GM19023 (cell line): ENCODE measurements around the gene ANKRD66.
"Not testable (repeated sequence)": the region's sequence is repeated elsewhere in the genome, so short reads cannot be mapped to it uniquely, and the experiment has no call there.

Source experiments
- ATAC-seq: cut with Tn5 transposase; IDR thresholded peaks from one replicate; pipeline ENCODE4 v1.9.1; 2021; ENCODE audit warnings: mild to moderate bottlenecking, moderate library complexity; ENCODE audit not compliant: unreplicated experiment

Gene ANKRD66

GRCh38 chr6:46751658-46752057 lies 4.9 kb downstream of the ANKRD66 start:
- no peak for ATAC-seq

GRCh38 chr6:46755865-46756264 lies 9.1 kb downstream of the ANKRD66 start:
- ATAC-seq: no peak

DNA sequence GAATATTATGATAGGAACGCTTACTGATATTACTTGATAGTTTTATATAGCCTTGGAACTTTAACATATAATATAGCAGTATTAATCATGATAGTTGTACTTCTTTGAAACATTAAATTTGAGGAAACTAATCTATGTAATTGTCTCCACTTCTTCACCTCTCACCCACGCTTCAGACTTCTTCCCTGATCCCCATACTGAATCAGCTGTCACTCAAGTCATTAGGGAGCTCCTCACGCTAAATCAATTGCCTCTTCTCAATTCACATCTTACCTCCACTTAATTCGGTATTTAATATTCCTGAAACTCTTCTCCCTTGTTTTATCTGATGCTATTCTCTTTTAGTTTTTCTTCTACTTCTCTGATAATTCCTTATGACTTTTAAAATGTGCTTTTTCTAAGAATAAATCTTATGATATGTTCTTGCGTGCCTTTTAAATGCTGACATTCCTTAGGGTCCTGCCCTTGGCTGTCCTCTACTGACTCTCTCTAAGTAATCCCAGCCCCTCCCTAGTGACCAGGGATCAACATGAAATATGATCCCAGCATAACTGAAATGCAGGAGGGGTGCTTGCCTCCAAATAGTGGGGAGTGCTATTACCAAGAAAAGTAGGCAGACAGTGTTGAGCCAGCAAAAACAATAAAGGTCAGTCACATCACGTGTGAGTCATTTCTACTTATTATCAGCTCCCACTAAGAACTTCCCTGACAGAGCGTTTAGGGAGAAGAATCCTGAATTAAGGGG lies 9.9 kb downstream of the ANKRD66 start:
- ATAC-seq: no peak

DNA sequence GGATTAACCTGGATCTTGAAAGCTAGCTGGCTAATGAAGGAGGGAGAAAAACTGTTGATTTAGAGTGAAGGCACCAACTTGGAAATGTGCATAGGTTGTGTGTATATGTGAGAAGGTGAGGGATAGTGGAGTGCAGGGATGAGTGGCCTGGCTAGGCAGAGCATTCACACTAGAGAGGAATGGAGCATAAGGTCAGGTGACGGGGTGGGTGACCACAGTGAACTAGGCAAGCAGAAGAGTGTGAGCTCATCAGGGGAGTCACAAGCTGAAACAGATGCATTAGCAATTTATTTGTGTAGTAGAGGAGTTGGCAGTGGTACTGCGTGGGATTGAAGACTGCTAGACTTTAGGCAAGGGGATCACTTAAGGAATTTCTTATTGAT lies 10.5 kb downstream of the ANKRD66 start:
- ATAC-seq: no peak

GRCh38 chr6:46758960-46759753 lies 12.4 kb downstream of the ANKRD66 start:
- ATAC-seq: no peak

DNA sequence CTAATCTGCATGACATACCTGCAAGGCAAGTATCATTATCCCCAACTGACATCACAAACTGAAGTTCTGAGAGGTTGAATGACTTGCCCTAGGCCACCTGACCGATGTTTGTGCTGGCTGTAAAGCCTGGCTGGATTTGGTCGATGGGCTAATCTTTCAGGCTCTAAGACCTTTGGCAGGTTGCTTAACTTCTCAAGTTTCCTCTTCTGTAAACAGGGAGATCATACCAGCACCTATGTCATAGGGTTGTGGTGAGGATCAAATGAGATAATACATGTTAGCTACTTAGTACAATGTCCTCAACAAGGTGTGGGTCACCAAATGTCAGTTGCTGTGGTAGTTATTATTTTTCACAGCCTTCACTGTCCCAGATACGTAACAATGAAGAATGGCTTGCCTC lies 14.2 kb downstream of the ANKRD66 start:
- no peak for ATAC-seq

DNA sequence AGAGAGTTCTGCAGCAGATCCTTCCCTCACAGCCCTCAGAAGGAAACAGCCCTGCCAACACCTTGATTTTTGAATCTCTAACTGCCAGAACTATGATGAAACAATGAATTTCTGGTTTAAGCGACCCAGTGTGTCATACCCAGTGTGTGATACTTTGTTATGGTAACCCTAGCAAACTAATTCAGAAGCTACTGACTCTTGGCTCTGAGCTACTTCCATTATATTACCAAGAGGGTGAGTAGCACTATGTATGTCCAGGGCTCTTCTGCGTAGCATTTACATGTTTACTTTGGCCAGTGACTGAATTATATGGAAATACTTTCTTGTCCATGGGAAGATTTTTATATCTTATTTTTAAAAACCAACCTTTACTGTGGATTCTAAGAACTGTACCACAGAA lies 16.7 kb downstream of the ANKRD66 start:
- no peak for ATAC-seq

- ATAC-seq: not testable (repeated sequence)
Observed at GRCh38 chr6:46764280-46764679, 17.5 kb downstream of the ANKRD66 start.

DNA sequence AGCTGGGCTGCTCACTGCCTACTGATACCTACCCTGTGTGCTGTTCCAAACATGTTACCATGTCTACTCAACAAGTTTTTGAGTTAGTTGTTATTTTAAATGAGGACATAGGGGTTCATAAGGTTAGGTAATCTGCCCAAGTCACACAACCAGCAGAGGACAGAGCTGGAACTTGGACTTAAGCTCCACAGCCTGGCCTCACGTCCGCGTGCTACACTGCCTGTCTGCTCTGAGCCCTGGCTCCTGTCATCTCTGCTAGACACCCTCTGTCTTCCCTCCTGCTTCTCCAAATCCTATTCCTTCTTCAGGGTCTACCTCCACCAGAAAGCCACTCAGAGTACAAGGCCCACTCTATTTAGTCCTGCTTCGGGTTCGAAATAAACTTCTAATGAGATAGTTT lies 18.2 kb downstream of the ANKRD66 start:
- no peak for ATAC-seq

DNA sequence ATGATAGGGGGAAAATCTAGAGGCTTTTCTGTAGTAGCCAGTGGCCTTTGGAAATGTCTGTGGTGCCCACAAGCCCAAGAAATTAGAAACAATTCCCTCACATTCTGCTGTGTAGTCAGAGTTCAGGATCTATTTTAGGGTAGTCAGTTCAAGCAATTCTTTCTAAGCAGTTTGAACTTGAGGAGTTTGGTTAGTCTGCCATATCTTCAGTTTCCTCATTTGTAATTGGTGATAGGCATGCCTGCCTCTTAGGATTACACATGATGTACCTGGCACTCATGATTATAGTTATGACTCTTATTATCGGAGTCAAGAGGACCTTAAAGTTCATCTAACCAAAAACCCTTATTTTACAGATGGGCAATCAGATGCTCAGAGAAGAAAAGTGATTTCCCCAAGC lies 25.3 kb downstream of the ANKRD66 start:
- no peak for ATAC-seq

- no peak for ATAC-seq
Observed at GRCh38 chr6:46772762-46773161, 26.0 kb downstream of the ANKRD66 start.

DNA sequence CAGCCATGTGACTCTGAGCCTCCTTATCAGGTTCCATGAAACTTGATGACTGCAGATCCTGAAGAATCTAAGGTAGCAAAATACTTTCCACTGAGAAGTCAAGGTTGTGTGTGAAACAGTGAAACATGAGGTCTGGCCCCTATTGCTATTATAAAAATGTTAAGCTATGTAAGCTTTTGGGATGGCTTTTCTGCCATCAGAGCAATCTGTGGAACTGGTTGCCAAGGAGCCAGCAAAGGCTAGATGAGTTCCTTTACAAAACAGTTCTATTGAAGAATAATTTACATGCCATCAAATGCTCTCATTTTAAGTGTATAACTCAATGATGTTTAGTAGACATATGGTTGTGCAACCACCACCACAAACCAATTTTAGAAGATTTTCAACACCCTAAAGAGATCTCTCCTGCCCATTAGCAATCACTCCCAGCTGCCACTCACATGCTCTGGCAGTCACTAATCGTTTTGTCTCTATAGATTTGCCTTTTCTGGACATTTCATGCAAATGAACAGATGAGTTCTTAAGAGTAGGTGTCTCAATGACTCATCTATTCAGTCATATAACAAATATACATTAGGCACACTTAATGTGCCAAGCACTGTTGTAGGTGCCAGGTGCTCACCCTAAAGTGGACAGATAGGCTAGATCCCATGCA lies 26.6 kb downstream of the ANKRD66 start:
- no peak for ATAC-seq

GRCh38 chr6:46774736-46775135 lies 28.0 kb downstream of the ANKRD66 start:
- ATAC-seq: not testable (repeated sequence)

DNA sequence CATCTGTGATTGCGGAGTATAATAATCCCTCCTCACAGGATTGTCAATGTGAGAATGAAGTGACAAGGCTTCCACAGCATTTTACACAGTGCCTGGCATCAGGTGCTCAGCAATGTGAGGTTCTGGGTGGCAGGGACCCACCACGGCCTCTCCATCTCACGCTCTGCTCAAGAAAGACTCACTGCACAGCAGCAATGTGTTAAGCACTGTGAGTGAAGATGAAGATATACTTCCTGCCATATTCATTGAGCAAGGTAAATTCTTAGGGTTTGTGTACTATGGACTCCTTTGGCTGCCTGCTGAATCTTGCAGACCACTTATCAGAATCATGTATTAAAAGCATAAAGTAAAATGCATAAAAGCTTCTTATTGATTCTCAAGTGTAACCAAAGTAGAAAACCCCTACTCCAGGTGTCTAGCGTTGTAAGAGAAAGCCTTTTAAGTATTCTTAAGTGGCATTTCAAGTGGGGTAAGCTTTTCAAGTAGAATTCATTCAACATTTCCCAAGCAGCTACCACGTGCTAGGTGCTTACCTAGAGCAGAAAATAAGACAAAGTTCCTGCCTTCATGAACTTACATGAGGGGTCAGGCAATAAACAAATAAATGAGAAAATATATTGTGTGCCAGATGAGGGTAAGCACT lies 29.5 kb downstream of the ANKRD66 start:
- ATAC-seq: no peak

GRCh38 chr6:46777476-46778346 lies 31.0 kb downstream of the ANKRD66 start:
- no peak for ATAC-seq

DNA sequence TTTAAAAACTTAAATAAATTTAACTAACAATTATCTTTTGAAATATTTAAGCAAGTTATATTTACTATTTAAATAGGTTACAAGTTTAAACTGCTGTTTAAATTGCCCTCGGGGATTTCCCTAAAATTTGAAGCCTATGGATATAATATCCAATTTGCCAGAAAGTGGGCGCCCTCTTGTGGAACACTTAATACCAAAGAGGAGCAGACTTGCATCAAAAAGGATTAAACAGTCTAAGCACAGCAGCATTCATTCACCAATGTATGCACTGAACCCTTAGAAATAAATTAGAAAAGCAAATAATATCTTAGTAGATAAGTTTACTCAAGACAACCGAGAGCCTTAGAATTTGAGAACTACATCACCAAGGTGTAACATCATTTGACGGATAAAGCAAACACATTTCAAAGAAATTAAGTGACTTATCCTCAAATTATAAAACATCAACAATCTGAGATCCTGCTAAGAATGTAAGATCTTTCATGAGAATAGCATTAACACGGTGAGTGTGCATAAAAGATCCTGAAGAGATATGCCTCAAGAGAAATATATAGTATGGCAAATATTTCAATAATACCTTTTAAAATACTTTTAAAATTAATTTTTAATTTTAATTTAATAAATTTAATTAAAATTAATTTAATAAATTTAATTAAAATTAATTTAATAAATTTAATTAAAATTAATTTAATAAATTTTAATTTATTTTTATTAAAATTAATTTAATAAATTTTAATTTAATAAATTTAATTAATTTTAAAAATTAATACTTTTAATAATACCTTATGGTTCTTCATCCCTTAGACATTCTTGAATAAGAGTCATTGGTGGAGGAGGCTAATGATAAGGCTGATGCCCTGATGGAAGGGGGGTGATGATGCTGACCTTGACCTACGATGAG lies 35.0 kb downstream of the ANKRD66 start:
- ATAC-seq: no peak

GRCh38 chr6:46784535-46784934 lies 37.8 kb downstream of the ANKRD66 start:
- ATAC-seq: no peak

- ATAC-seq: no peak
Observed at GRCh38 chr6:46787871-46788540, 41.3 kb downstream of the ANKRD66 start.

- no peak for ATAC-seq
Observed at GRCh38 chr6:46788791-46789190, 42.1 kb downstream of the ANKRD66 start.
